GM12878 (cell line): ENCODE data around the gene USP37. TPM values are rescaled to one million over a fixed set of nuclear protein-coding genes. Genes with fewer than 3 reads are reported as not detected.

Experiments used
- CBFB ChIP-seq: IDR thresholded peaks from 2 replicates; pipeline ENCODE4 v1.6.1; 2016; ENCODE audit warnings: antibody characterized with exemption, low read depth
- CHD4 ChIP-seq: fragments of 200-600 bp; sonication (generic); IDR thresholded peaks from 2 replicates; pipeline ENCODE4 v1.6.1; 2016; ENCODE audit warnings: mild to moderate bottlenecking
- CUX1 ChIP-seq: IDR thresholded peaks from 2 replicates; pipeline ENCODE4 v1.6.1; 2012; ENCODE audit warnings: improper control_type of control experiment, low read depth, low read length; ENCODE audit not compliant: insufficient replicate concordance
- EP300 ChIP-seq, 2 experiments: fragments of 150-350 bp in 1 of 2; IDR thresholded peaks; 2 replicates each; pipeline ENCODE4 v1.6.1; 2011 to 2012; ENCODE audit warnings: low read depth in 2 of 2, low read length in 2 of 2, borderline replicate concordance in 1 of 2, improper control_type of control experiment in 1 of 2, inconsistent platforms in 1 of 2; ENCODE audit not compliant: control insufficient read depth in 1 of 2
- FOXK2 ChIP-seq: fragments of 450-650 bp; IDR thresholded peaks from 2 replicates; pipeline ENCODE4 v1.6.1; 2017; ENCODE audit warnings: mild to moderate bottlenecking, moderate library complexity
- HCFC1 ChIP-seq: fragments of 150-350 bp; IDR thresholded peaks from 2 replicates; pipeline ENCODE4 v1.6.1; 2014; ENCODE audit warnings: low read length
- IRF5 ChIP-seq: fragments of 450-650 bp; IDR thresholded peaks from 2 replicates; pipeline ENCODE4 v1.6.1; 2017; ENCODE audit warnings: borderline replicate concordance
- KAT2A ChIP-seq: conservative IDR thresholded peaks from 2 replicates; pipeline ENCODE4 v1.6.1; 2011; ENCODE audit warnings: low read depth, low read length; ENCODE audit not compliant: control insufficient read depth
- MEF2A ChIP-seq: IDR thresholded peaks from 2 replicates; pipeline ENCODE4 v1.6.1; 2011; ENCODE audit warnings: low read depth, mild to moderate bottlenecking, low read length, moderate library complexity; ENCODE audit not compliant: insufficient read depth
- MEF2B ChIP-seq: fragments of 450-650 bp; IDR thresholded peaks from 2 replicates; pipeline ENCODE4 v1.6.1; 2018; ENCODE audit warnings: mild to moderate bottlenecking, moderate library complexity; ENCODE audit not compliant: partially characterized antibody, poor library complexity, severe bottlenecking
- NBN ChIP-seq: fragments of 450-650 bp; IDR thresholded peaks from 2 replicates; pipeline ENCODE4 v1.6.1; 2016
- NFYB ChIP-seq: IDR thresholded peaks from 2 replicates; pipeline ENCODE4 v1.6.1; 2011; ENCODE audit warnings: low read depth, mild to moderate bottlenecking, low read length, improper control_type of control experiment, moderate library complexity; ENCODE audit not compliant: insufficient read depth
- PAX5 ChIP-seq: IDR thresholded peaks from 2 replicates; pipeline ENCODE4 v1.6.1; 2011; ENCODE audit warnings: low read depth, low read length, borderline replicate concordance
- PBX3 ChIP-seq: IDR thresholded peaks from 2 replicates; pipeline ENCODE4 v1.6.1; 2011; ENCODE audit warnings: mild to moderate bottlenecking, low read depth, low read length, moderate library complexity; ENCODE audit not compliant: insufficient replicate concordance
- RAD51 ChIP-seq: fragments of 450-650 bp; IDR thresholded peaks from 2 replicates; pipeline ENCODE4 v1.6.1; 2016; ENCODE audit warnings: moderate library complexity, mild to moderate bottlenecking, inconsistent platforms
- RBBP5 ChIP-seq: fragments of 200-600 bp; sonication (generic); conservative IDR thresholded peaks from 2 replicates; pipeline ENCODE4 v1.6.1; 2016
- SP1 ChIP-seq: IDR thresholded peaks from one replicate; pipeline ENCODE4 v1.6.1; 2011; ENCODE audit warnings: low read depth, low read length
- SRF ChIP-seq, 2 experiments: IDR thresholded peaks; 2 replicates each; pipeline ENCODE4 v1.6.1; 2011; ENCODE audit warnings: low read depth in 2 of 2, low read length in 2 of 2, mild to moderate bottlenecking in 1 of 2, moderate library complexity in 1 of 2
- TAF1 ChIP-seq: IDR thresholded peaks from 2 replicates; pipeline ENCODE4 v1.6.1; 2011; ENCODE audit warnings: mild to moderate bottlenecking, low read depth, low read length, borderline replicate concordance
- YY1 ChIP-seq: IDR thresholded peaks from 2 replicates; pipeline ENCODE4 v1.6.1; 2011; ENCODE audit warnings: low read depth, mild to moderate bottlenecking, low read length
- ZBED1 ChIP-seq: IDR thresholded peaks from 2 replicates; pipeline ENCODE4 v1.6.1; 2016; ENCODE audit warnings: borderline replicate concordance
- ZNF622 ChIP-seq: fragments of 450-650 bp; IDR thresholded peaks from 2 replicates; pipeline ENCODE4 v1.6.1; 2017; ENCODE audit warnings: mild to moderate bottlenecking, inconsistent platforms
- polyA plus RNA-seq, 11 experiments: library from polyadenylated mRNA; depleted of rRNA in 4 of 11; unstranded in 6 of 11; stranded (reverse) in 5 of 11; fragments of >200 nt; fragmentation: Nextera tagmentation in 4 of 11; fragmentation: Illumina TruSeq in 1 of 11; extraction: Ambion mirVana in 4 of 11; extraction: Trizol in 1 of 11; gene quantifications; 1 replicate in 1 of 11; 2 replicates in 10 of 11; pipeline versions ENCODE4 v1.2.1 to v1.2.3, GENCODE V29; 2011 to 2016; ENCODE audit warnings: inconsistent platforms in 2 of 11, missing spikeins in 2 of 11, low read depth in 1 of 11
- total RNA-seq, 4 experiments: library from RNA; depleted of rRNA in 3 of 4; stranded (reverse); fragments of >200 nt in 3 of 4; fragmentation: Illumina TruSeq in 1 of 4; extraction: Trizol in 1 of 4; gene quantifications; 2 replicates each; pipeline versions ENCODE4 v1.2.1 to v1.2.3, GENCODE V29; 2013 to 2021

Gene USP37
- total and polyA plus RNA-seq, 10 of the 15 experiments (the other 5 are each of a cell fraction or from before 2014, with no cell fraction given) = 2.8 to 16.0 (median 10.4) TPM

GRCh38 chr2:218569661-218570500 is 1.7 kb upstream of the USP37 start (continued):
- TF ChIP-seq RAD51 (peak; percentile 24; the same call in 1 of the 2 replicates), SRF (IDR thresholded peaks at IDR 0.05; ENCODE audit: low read depth in 2 of 2, low read length in 2 of 2) (no peak), SP1 (no peak), NFYB (no peak), EP300 (IDR thresholded peaks at IDR 0.05; ENCODE audit: borderline replicate concordance in 1 of 2, control insufficient read depth in 1 of 2, low read depth in 2 of 2, low read length in 2 of 2) (no peak), ZBED1 (no peak), TAF1 (no peak), MEF2A (0 out of 2 replicates have a peak, but pooled peaks have one; percentile 20), RBBP5 (no peak), MEF2B (no peak), IRF5 (no peak), CUX1 (no peak), NBN (0 out of 2 replicates have a peak, but pooled peaks have one; percentile 12), ZNF622 (no peak), YY1 (no peak), HCFC1 (no peak), CHD4 (no peak), CBFB (no peak), FOXK2 (no peak), PAX5 (no peak), PBX3 (no peak), KAT2A (no peak)
